Epithelial cell of esophagus (primary cell): ENCODE results near the gene KRT14.
"Not testable (repeated sequence)": the region's sequence is repeated elsewhere in the genome, so short reads cannot be mapped to it uniquely, and the experiment has no call there.

Experiments
- DNase-seq: peaks from one replicate; pipeline ENCODE4 v3.0.0; 2010; ENCODE audit warnings: low read depth
- H3K4me3 ChIP-seq: 2 replicates; pipeline ENCODE4 v1.5.1; 2011; ENCODE audit warnings: mild to moderate bottlenecking, low read length, control low read depth
- CTCF ChIP-seq: IDR thresholded peaks from 2 replicates; pipeline ENCODE4 v1.5.1; 2011; ENCODE audit warnings: low read depth, mild to moderate bottlenecking, low read length, control low read depth, inconsistent platforms; ENCODE audit not compliant: insufficient read depth; ENCODE audit errors: missing control alignments

Gene KRT14

DNA sequence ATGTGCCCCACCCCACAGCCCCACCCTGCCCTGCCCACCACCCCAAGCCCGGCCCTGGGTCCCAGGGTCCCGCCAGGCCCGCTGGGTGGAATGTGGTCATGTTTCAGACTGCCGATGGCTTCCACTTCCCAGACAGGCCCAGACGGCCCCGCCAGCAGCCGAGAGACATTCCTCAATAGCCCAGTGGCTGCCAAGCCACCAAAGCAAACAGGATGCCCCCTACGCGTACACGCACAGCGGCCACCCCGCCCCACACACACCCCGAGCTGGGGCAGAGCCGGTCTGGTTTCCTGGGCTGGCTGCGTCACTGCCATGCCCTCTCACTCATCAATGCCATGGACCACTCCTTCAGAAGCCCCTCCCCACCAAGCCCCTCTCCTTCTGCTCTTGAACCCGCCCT, 38.9 kb upstream of the KRT14 start:
- DNase-seq: peak; percentile 97
- TF ChIP-seq CTCF: no peak
- H3K4me3 ChIP-seq: no peak overlapping the region

- H3K4me3 ChIP-seq: peak within 1 kb of the TSS; percentile 66
- DNase-seq: peak; percentile 100
- TF ChIP-seq CTCF: no peak
Observed at GRCh38 chr17:41624208-41625101, 37.8 kb upstream of the KRT14 start, which contains the start of gene KRT17. Gene KRT17 (minus strand): TSS chr17:41624575. CDS start chr17:41624509, 66 bp downstream.

- DNase-seq: peak; percentile 23
- peak overlapping the region; percentile 66 for H3K4me3 ChIP-seq
Observed at GRCh38 chr17:41623184-41623861, 36.6 kb upstream of the KRT14 start.

- peak overlapping the region; percentile 66 for H3K4me3 ChIP-seq
- peak; percentile 60 for DNase-seq
Observed at GRCh38 chr17:41622340-41623183, 35.9 kb upstream of the KRT14 start.

DNA sequence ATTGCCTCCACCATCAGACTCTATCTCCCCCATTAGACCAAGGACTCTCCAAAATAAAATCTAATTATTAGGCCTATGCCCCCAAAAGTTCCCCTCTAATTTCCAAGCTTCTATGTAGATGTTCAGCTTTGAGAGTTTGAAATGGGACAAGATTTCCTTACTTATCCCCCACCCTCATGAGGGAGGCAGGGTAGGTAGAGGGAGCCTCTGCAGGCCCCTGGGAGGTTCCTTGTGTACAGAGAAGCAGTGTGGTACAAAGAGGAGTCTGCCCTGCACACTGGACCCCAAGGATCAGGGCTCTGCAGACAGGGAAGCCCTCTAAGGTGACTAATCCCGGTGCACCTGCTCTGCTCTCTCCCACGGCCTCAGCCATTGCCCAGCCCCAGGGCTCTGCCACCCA, 35.2 kb upstream of the KRT14 start:
- peak; percentile 78 for DNase-seq
- TF ChIP-seq CTCF: no peak
- H3K4me3 ChIP-seq: peak overlapping the region; percentile 66

GRCh38 chr17:41621435-41621817, 34.7 kb upstream of the KRT14 start:
- peak; percentile 93 for DNase-seq
- H3K4me3 ChIP-seq: peak overlapping the region; percentile 66

DNA sequence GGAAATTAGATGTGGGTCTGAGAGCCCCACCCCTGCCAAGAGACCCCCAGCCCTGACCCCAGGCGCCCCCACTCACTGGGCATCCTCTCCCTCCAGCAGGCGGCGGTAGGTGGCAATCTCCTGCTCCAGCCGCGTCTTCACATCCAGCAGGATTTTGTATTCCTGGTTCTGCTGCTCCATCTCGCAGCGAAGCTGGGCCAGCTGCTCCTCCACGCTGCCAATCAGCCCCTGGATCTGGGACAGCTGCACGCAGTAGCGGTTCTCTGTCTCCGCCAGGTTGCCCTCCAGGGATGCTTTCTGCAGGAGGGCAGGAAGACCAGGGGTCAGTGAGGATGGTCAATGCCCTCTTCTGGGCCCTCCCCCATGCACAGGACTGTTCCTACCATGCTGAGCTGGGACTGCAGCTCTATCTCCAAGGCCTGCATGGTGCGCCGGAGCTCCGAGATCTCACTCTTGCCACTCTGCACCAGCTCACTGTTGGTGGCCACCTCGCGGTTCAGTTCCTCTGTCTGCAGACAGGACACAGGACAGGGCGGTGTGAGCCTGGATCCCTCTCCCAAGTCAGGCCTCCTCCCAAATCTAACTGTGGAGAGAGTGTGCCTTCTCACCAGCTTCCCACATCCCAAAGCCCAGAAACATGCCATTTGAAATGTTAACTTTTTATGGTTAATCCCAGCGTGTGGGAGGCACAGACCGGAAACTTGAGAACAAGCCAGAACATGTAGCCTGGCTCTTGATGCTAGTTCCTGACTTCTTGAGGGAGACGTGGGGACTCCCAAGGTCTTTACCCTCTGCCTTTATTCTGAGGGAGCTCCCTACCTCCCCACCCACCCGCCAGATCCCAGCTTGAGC, 34.1 kb upstream of the KRT14 start:
- peak overlapping the region; percentile 66 for H3K4me3 ChIP-seq
- TF ChIP-seq CTCF: peak; percentile 36
- peak; percentile 93 for DNase-seq

GRCh38 chr17:41619927-41620582, 33.4 kb upstream of the KRT14 start:
- not testable (repeated sequence) for H3K4me3 ChIP-seq
- DNase-seq: peak; percentile 95
